HepG2 (cell line): ENCODE data around the gene PPIG.

Source experiments
- POLR2AphosphoS5 ChIP-seq: IDR thresholded peaks from 2 replicates; pipeline ENCODE4 v1.6.1; 2012; ENCODE audit warnings: low read depth, low read length
- ZNF589 ChIP-seq: sonication (generic); formaldehyde crosslinking; conservative IDR thresholded peaks from 2 replicates; pipeline ENCODE4 v1.8.0; 2022; ENCODE audit warnings: mild to moderate bottlenecking, moderate library complexity, missing genetic modification reagents
- ZNF704 ChIP-seq: sonication (generic); formaldehyde crosslinking; IDR thresholded peaks from 2 replicates; pipeline ENCODE4 v1.8.1; 2023; ENCODE audit warnings: mild to moderate bottlenecking, inconsistent platforms, moderate library complexity, missing genetic modification reagents, borderline replicate concordance

DNA sequence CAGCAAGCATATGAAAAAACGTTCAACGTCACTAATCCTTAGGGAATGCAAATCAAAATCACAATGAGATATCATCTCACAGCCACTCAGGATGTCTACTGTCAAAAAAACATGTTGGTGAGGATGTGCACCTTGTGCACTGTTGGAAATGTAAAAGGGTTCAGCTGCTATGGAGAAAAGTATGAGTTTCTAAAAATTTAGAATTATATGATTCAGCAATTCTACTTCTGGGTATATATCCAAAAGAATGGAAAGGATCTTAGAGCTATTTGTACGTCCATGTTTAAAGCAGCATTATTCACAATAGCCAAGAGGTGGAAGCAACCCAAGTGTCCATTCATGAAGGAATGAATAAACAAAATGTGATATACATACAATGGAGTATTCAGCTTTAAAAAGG lies 60.0 kb downstream of the PPIG start:
- TF ChIP-seq ZNF589 (CRISPR knock-in tag) (no peak), POLR2AphosphoS5 (no peak), ZNF704 (no peak)
